OCI-LY1 (cell line): ENCODE results near the gene TBCD.
"Not testable (repeated sequence)": the region's sequence is repeated elsewhere in the genome, so short reads cannot be mapped to it uniquely, and the experiment has no call there.

ENCODE experiments used
- H2AFZ ChIP-seq: fragments of 200-600 bp; sonication (generic), shearing (Covaris generic); 2 replicates; pipeline ENCODE4 v1.6.0; 2014; ENCODE audit warnings: antibody characterized with exemption, mild to moderate bottlenecking, low read length
- H3F3A ChIP-seq: fragments of 200-600 bp; sonication (generic), shearing (Covaris generic); 2 replicates; pipeline ENCODE4 v1.6.0; 2014; ENCODE audit warnings: mild to moderate bottlenecking, antibody characterized with exemption, low read length, moderate library complexity; ENCODE audit not compliant: insufficient read depth
- H3K27ac ChIP-seq: fragments of 200-600 bp; sonication (generic); 2 replicates; pipeline ENCODE4 v1.5.1; 2014; ENCODE audit warnings: low read length, mixed run types, mild to moderate bottlenecking, low read depth; ENCODE audit not compliant: poor library complexity, severe bottlenecking
- H3K27me3 ChIP-seq: fragments of 200-600 bp; sonication (generic); 2 replicates; pipeline ENCODE4 v1.6.0; 2014; ENCODE audit warnings: antibody characterized with exemption, mild to moderate bottlenecking, low read length, moderate library complexity; ENCODE audit not compliant: insufficient read depth
- H3K36me3 ChIP-seq: fragments of 200-600 bp; sonication (generic); 2 replicates; pipeline ENCODE4 v1.6.1; 2014; ENCODE audit warnings: mild to moderate bottlenecking, antibody characterized with exemption, low read length, moderate library complexity, mixed read lengths; ENCODE audit not compliant: insufficient read depth
- H3K4me1 ChIP-seq: fragments of 200-600 bp; sonication (generic); 2 replicates; pipeline ENCODE4 v1.5.1; 2014; ENCODE audit warnings: mild to moderate bottlenecking, low read length, moderate library complexity; ENCODE audit not compliant: insufficient read depth, severe bottlenecking
- H3K4me2 ChIP-seq: fragments of 200-600 bp; sonication (generic), shearing (Covaris generic); 2 replicates; pipeline ENCODE4 v1.6.1; 2014; ENCODE audit warnings: low read length
- H3K4me3 ChIP-seq: fragments of 200-600 bp; sonication (generic); 2 replicates; pipeline ENCODE4 v1.5.1; 2014; ENCODE audit warnings: low read length, low read depth, mild to moderate bottlenecking, mixed read lengths; ENCODE audit not compliant: poor library complexity, severe bottlenecking
- H3K79me2 ChIP-seq: fragments of 200-600 bp; shearing (Covaris generic); 2 replicates; pipeline ENCODE4 v1.6.1; 2016; ENCODE audit warnings: mixed run types, low read length, mixed read lengths; ENCODE audit not compliant: insufficient read depth
- H3K9ac ChIP-seq: fragments of 200-600 bp; sonication (generic), shearing (Covaris generic); 2 replicates; pipeline ENCODE4 v1.6.1; 2014; ENCODE audit warnings: mild to moderate bottlenecking, low read length, mixed read lengths
- H3K9me2 ChIP-seq: fragments of 200-600 bp; sonication (generic), shearing (Covaris generic); 2 replicates; pipeline ENCODE4 v1.6.1; 2014; ENCODE audit warnings: low read depth, mild to moderate bottlenecking, low read length, mixed read lengths
- H3K9me3 ChIP-seq: fragments of 200-600 bp; shearing (Covaris generic); 2 replicates; pipeline ENCODE4 v1.6.1; 2014; ENCODE audit warnings: low read length, mixed read lengths
- H4K20me1 ChIP-seq: fragments of 200-600 bp; sonication (generic), shearing (Covaris generic); 2 replicates; pipeline ENCODE4 v1.6.0; 2016; ENCODE audit warnings: mild to moderate bottlenecking, low read length; ENCODE audit not compliant: insufficient read depth
- EZH2 ChIP-seq: fragments of 200-600 bp; sonication (generic), shearing (Covaris generic); IDR thresholded peaks from 2 replicates; pipeline ENCODE4 v1.8.0; 2017; ENCODE audit warnings: borderline replicate concordance, mixed run types, mild to moderate bottlenecking, antibody characterized with exemption, low read length, moderate library complexity, mixed read lengths
- TF ChIP-seq, protein P1 (sequence below): fragments of 200-600 bp; sonication (generic), shearing (Covaris generic); IDR thresholded peaks from 2 replicates; pipeline ENCODE4 v1.5.1; 2017; ENCODE audit warnings: mild to moderate bottlenecking, antibody characterized with exemption, low read length, moderate library complexity, mixed read lengths

The TBCD gene

DNA sequence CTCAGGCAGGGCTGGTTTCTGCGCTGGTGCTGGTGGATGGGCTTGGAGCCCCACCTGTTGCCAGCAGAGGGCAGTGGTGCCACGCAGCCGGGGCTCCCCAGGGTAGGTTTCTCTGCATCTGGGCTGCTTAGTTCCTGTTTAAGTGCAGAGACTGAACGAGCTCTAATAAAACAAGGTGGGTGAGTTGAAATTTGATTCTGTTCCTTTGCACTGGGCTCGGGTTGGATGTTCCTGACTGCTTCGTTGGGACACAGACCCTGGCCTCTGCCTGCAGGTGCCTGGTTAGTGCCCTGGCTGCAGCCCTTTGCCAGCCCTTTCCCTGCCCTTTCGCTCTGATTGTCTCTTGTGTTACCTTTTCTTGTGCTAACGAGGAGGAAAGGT, 30.0 kb downstream of the TBCD start:
- no peaks in the 10 kb centered on the region for H3K79me2 ChIP-seq
- H3K9me3 ChIP-seq = no peaks in the 10 kb centered on the region
- TF ChIP-seq, protein P1, sequence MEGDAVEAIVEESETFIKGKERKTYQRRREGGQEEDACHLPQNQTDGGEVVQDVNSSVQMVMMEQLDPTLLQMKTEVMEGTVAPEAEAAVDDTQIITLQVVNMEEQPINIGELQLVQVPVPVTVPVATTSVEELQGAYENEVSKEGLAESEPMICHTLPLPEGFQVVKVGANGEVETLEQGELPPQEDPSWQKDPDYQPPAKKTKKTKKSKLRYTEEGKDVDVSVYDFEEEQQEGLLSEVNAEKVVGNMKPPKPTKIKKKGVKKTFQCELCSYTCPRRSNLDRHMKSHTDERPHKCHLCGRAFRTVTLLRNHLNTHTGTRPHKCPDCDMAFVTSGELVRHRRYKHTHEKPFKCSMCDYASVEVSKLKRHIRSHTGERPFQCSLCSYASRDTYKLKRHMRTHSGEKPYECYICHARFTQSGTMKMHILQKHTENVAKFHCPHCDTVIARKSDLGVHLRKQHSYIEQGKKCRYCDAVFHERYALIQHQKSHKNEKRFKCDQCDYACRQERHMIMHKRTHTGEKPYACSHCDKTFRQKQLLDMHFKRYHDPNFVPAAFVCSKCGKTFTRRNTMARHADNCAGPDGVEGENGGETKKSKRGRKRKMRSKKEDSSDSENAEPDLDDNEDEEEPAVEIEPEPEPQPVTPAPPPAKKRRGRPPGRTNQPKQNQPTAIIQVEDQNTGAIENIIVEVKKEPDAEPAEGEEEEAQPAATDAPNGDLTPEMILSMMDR = peak; percentile 98
- no peak for TF ChIP-seq EZH2
- no peak overlapping the region for H3K4me3 ChIP-seq
- H2AFZ ChIP-seq = no peak overlapping the region
- H4K20me1 ChIP-seq = no peaks in the 10 kb centered on the region
- H3K27me3 ChIP-seq = no peaks in the 10 kb centered on the region
- H3K4me1 ChIP-seq = peaks cover 4% of the 10 kb centered on the region
- no peaks in the 10 kb centered on the region for H3F3A ChIP-seq
- no peaks in the 10 kb centered on the region for H3K9me2 ChIP-seq
- H3K27ac ChIP-seq = peak overlapping the region; percentile 28
- H3K9ac ChIP-seq = no peak overlapping the region
- H3K4me2 ChIP-seq = no peak overlapping the region
- H3K36me3 ChIP-seq = peaks cover 19% of the 10 kb centered on the region; the same call in 1 of the 2 replicates

DNA sequence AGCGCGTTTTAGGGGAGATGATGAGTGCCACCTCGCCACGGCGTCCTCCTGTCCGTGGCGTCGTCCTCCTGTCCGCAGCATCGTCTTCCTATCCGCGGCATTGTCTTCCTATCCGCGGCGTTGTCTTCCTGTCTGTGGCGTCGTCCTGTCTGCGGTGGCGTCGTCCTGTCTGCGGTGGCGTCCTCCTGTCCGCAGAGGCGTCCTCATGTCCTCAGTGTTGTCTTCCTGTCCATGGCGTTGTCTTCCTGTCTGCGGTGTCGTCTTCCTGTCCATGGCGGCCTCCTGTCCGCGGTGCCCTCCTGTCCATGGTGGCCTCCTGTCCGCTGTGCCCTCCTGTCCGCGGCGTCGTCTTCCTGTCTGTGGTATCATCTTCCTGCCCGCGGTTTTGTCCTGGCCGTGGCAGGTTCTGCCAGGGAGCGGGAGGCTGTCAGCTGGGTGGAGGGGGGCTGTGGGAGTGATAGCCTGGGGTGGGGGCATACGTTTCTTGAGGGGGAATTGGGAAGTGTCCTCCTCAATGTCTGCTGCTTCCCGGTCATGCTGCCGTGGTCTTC, 30.9 kb downstream of the TBCD start:
- Histone ChIP-seq H2AFZ (no peak overlapping the region), H3K36me3 (peaks cover 19% of the 10 kb centered on the region; the same call in 1 of the 2 replicates), H3K4me3 (no peak overlapping the region), H3K9ac (no peak overlapping the region), H3K4me2 (no peak overlapping the region), H3K9me3 (no peaks in the 10 kb centered on the region), H3K79me2 (no peaks in the 10 kb centered on the region), H4K20me1 (no peaks in the 10 kb centered on the region), H3F3A (no peaks in the 10 kb centered on the region), H3K27me3 (no peaks in the 10 kb centered on the region), H3K4me1 (peaks cover 12% of the 10 kb centered on the region), H3K27ac (no peak overlapping the region), H3K9me2 (no peaks in the 10 kb centered on the region)
- no peak for TF ChIP-seq EZH2
- TF ChIP-seq, protein P1 = no peak

GRCh38 chr17:82783498-82783897, 31.6 kb downstream of the TBCD start:
- peaks cover 19% of the 10 kb centered on the region; the same call in 1 of the 2 replicates for H3K36me3 ChIP-seq
- no peak overlapping the region for H3K4me3 ChIP-seq
- H3F3A ChIP-seq = no peaks in the 10 kb centered on the region
- no peaks in the 10 kb centered on the region for H3K9me2 ChIP-seq
- no peaks in the 10 kb centered on the region for H3K27me3 ChIP-seq
- H3K4me1 ChIP-seq = peaks cover 13% of the 10 kb centered on the region
- no peak overlapping the region for H3K4me2 ChIP-seq
- no peaks in the 10 kb centered on the region for H3K9me3 ChIP-seq
- H3K9ac ChIP-seq = no peak overlapping the region
- H3K27ac ChIP-seq = no peak overlapping the region
- no peaks in the 10 kb centered on the region for H4K20me1 ChIP-seq
- H3K79me2 ChIP-seq = no peaks in the 10 kb centered on the region
- TF ChIP-seq EZH2 = no peak
- TF ChIP-seq, protein P1 = no peak
- no peak overlapping the region for H2AFZ ChIP-seq

DNA sequence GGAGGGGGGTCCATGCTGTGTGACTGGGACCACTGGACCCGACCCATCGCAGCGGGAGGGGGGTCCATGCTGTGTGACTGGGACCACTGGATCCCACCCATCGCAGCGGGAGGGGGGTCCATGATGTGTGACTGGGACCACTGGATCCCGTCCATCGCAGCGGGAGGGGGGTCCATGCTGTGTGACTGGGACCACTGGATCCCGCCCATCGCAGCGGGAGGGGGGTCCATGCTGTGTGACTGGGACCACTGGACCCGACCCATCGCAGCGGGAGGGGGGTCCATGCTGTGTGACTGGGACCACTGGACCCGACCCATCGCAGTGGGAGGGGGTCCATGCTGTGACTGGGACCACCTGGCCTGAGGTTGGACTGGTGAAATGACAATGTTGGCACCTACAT, 33.7 kb downstream of the TBCD start:
- H3K4me2 ChIP-seq, H3K79me2 ChIP-seq, H3K27me3 ChIP-seq, H3F3A ChIP-seq, H3K27ac ChIP-seq, H2AFZ ChIP-seq, H3K9me3 ChIP-seq, H4K20me1 ChIP-seq, H3K9me2 ChIP-seq, H3K9ac ChIP-seq, H3K4me3 ChIP-seq: not testable (repeated sequence)
- Histone ChIP-seq H3K36me3 (peaks cover 19% of the 10 kb centered on the region; the same call in 1 of the 2 replicates), H3K4me1 (peaks cover 13% of the 10 kb centered on the region)
